Stomach (tissue), 4 donors: Measurements from ENCODE around the gene CRADD.
"Not testable (repeated sequence)": the region's sequence is repeated elsewhere in the genome, so short reads cannot be mapped to it uniquely, and the experiment has no call there.

Source experiments
- POLR2AphosphoS5 ChIP-seq, 3 donors: sonication (generic); formaldehyde crosslinking; IDR thresholded peaks; one replicate each; pipeline ENCODE4 v1.6.1; 2016; ENCODE audit warnings: antibody characterized with exemption in 3 of 3
- TF ChIP-seq, protein P1 (sequence below), 7 experiments: fragments of 450-650 bp in 4 of 7; fragments of 200-600 bp in 3 of 7; sonication (generic) in 3 of 7; IDR thresholded peaks; one replicate each; pipeline ENCODE4 v1.5.1; 2016 to 2019; ENCODE audit warnings: antibody characterized with exemption in 7 of 7, control low read depth in 2 of 7, mild to moderate bottlenecking in 1 of 7

DNA sequence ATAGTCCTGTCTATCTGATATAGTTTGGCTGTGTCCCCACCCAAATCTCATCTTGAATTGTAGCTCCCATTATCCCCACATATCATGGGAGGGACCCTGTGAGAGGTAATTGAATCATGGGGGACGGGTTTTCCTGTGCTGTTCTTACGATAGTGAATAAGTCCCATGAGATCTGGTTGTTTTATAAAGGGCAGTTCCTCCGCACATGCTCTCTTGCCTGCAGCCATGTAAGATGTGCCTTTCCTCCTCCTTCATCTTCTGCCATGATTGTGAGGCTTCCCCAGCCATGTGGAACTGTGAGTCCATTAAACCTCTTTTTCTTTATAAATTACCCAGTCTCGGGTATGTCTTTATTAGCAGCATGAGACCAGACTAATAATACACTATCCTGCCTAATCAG lies 251.9 kb downstream of the CRADD start:
- TF ChIP-seq, protein P1, sequence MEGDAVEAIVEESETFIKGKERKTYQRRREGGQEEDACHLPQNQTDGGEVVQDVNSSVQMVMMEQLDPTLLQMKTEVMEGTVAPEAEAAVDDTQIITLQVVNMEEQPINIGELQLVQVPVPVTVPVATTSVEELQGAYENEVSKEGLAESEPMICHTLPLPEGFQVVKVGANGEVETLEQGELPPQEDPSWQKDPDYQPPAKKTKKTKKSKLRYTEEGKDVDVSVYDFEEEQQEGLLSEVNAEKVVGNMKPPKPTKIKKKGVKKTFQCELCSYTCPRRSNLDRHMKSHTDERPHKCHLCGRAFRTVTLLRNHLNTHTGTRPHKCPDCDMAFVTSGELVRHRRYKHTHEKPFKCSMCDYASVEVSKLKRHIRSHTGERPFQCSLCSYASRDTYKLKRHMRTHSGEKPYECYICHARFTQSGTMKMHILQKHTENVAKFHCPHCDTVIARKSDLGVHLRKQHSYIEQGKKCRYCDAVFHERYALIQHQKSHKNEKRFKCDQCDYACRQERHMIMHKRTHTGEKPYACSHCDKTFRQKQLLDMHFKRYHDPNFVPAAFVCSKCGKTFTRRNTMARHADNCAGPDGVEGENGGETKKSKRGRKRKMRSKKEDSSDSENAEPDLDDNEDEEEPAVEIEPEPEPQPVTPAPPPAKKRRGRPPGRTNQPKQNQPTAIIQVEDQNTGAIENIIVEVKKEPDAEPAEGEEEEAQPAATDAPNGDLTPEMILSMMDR (IDR thresholded peaks at IDR 0.05): not testable (repeated sequence)
- TF ChIP-seq POLR2AphosphoS5 (IDR thresholded peaks at IDR 0.05): not testable (repeated sequence)
